DND-41 (cell line): Measurements from ENCODE around the gene SNX12.
A peak's percentile ranks its signal among the peaks of the same experiment; 100 is the strongest.

Source experiments
- ATAC-seq: fragments of 200-7000 bp; cut with Tn5 transposase; 3 replicates; pipeline ENCODE4 v1.9.1; 2021; ENCODE audit warnings: low read depth; ENCODE audit not compliant: insufficient read depth
- DNase-seq: peaks from one replicate; pipeline ENCODE4 v3.0.0-alpha.2; 2020
- H2AFZ ChIP-seq: 2 replicates; pipeline ENCODE4 v1.6.0; 2012; ENCODE audit warnings: low read depth, low read length
- H3K27ac ChIP-seq: 2 replicates; pipeline ENCODE4 v1.5.1; 2012; ENCODE audit warnings: low read length, inconsistent platforms
- H3K27me3 ChIP-seq: fragments of 200-600 bp; sonication (generic); 2 replicates; pipeline ENCODE4 v1.6.0; 2012; ENCODE audit warnings: low read length, mild to moderate bottlenecking, inconsistent platforms; ENCODE audit not compliant: insufficient read depth, poor library complexity
- H3K36me3 ChIP-seq: 2 replicates; pipeline ENCODE4 v1.5.1; 2012; ENCODE audit warnings: low read length, inconsistent platforms; ENCODE audit not compliant: insufficient read depth
- H3K4me1 ChIP-seq: 2 replicates; pipeline ENCODE4 v1.5.1; 2012; ENCODE audit warnings: mild to moderate bottlenecking, low read length; ENCODE audit not compliant: insufficient read depth
- H3K4me2 ChIP-seq: 2 replicates; pipeline ENCODE4 v1.6.0; 2012; ENCODE audit warnings: mild to moderate bottlenecking, moderate library complexity, low read length, inconsistent platforms; ENCODE audit not compliant: insufficient read depth
- H3K4me3 ChIP-seq, 2 experiments: fragments of 200-600 bp in 1 of 2; shearing (Covaris generic) in 1 of 2; 2 replicates each; pipeline ENCODE4 v1.5.1; 2012 to 2016; ENCODE audit warnings: inconsistent platforms in 2 of 2, low read length in 2 of 2, mild to moderate bottlenecking in 2 of 2, low read depth in 1 of 2, moderate library complexity in 1 of 2
- H3K79me2 ChIP-seq: 2 replicates; pipeline ENCODE4 v1.6.0; 2012; ENCODE audit warnings: low read length, inconsistent platforms; ENCODE audit not compliant: insufficient read depth
- H3K9ac ChIP-seq: 2 replicates; pipeline ENCODE4 v1.6.0; 2012; ENCODE audit warnings: low read depth, mild to moderate bottlenecking, inconsistent platforms, low read length, moderate library complexity
- H3K9me3 ChIP-seq: 2 replicates; pipeline ENCODE4 v1.5.1; 2012; ENCODE audit warnings: low read length, moderate library complexity, mild to moderate bottlenecking, inconsistent platforms; ENCODE audit not compliant: insufficient read depth, severe bottlenecking
- H4K20me1 ChIP-seq: 2 replicates; pipeline ENCODE4 v1.6.0; 2012; ENCODE audit warnings: low read length; ENCODE audit not compliant: insufficient read depth
- CTCF ChIP-seq: IDR thresholded peaks from 2 replicates; pipeline ENCODE4 v1.5.1; 2012; ENCODE audit warnings: borderline replicate concordance, low read length, moderate library complexity, mild to moderate bottlenecking; ENCODE audit not compliant: poor library complexity, severe bottlenecking; ENCODE audit errors: extremely low read depth
- EZH2 ChIP-seq: IDR thresholded peaks from 3 replicates; pipeline ENCODE4 v1.6.1; 2012; ENCODE audit warnings: borderline replicate concordance, low read depth, mild to moderate bottlenecking, moderate library complexity, low read length, inconsistent platforms; ENCODE audit not compliant: severe bottlenecking

SNX12 gene

GRCh38 chrX:71111141-71111843 lies 43.2 kb upstream of the SNX12 start, which contains the start of gene IL2RG:
TSS of gene IL2RG (minus strand) at chrX:71111577. CDS start at chrX:71111539, 38 bp downstream.
- peak within 1 kb of the TSS; percentile 83 for H3K4me2 ChIP-seq
- peak within 1 kb of the TSS; percentile 30 to 93 for H3K4me3 ChIP-seq
- no peak for TF ChIP-seq CTCF
- TF ChIP-seq EZH2, result no peak
- H3K27me3 ChIP-seq, result no peaks in the 10 kb centered on the region
- DNase-seq (peak; percentile 86), ATAC-seq (peak; percentile 71)
- peaks cover 35% of the 10 kb centered on the region for H3K36me3 ChIP-seq
- H4K20me1 ChIP-seq, result no peaks in the 10 kb centered on the region
- H2AFZ ChIP-seq, result peak within 1 kb of the TSS; percentile 8
- peaks cover 65% of the 10 kb centered on the region for H3K4me1 ChIP-seq
- H3K79me2 ChIP-seq, result peaks cover 56% of the 10 kb centered on the region
- H3K9ac ChIP-seq, result peak within 1 kb of the TSS; percentile 91
- H3K9me3 ChIP-seq, result no peaks in the 10 kb centered on the region
- H3K27ac ChIP-seq, result peak within 1 kb of the TSS; percentile 100

- H3K27me3 ChIP-seq, result no peaks in the 10 kb centered on the region
- DNase-seq (peak; percentile 49), ATAC-seq (peak; percentile 6; the same call in 1 of the 3 replicates)
- TF ChIP-seq CTCF (peak; percentile 44), EZH2 (no peak)
- no peak overlapping the region for H2AFZ ChIP-seq
- H3K9ac ChIP-seq, result peak overlapping the region; percentile 91
- peak overlapping the region; percentile 83 for H3K4me2 ChIP-seq
- peak overlapping the region; percentile 100 for H3K27ac ChIP-seq
- H3K4me1 ChIP-seq, result peaks cover 87% of the 10 kb centered on the region
- H4K20me1 ChIP-seq, result no peaks in the 10 kb centered on the region
- H3K4me3 ChIP-seq, result peak overlapping the region; percentile 30 to 93
- peaks cover 78% of the 10 kb centered on the region for H3K79me2 ChIP-seq
- peaks cover 35% of the 10 kb centered on the region for H3K36me3 ChIP-seq
- no peaks in the 10 kb centered on the region for H3K9me3 ChIP-seq
Observed at GRCh38 chrX:71109051-71109450, 40.9 kb upstream of the SNX12 start.

- peak; percentile 59 for ATAC-seq
- H3K79me2 ChIP-seq, result peaks cover 76% of the 10 kb centered on the region
- peaks cover 35% of the 10 kb centered on the region for H3K36me3 ChIP-seq
Observed at GRCh38 chrX:71107762-71108360, 39.7 kb upstream of the SNX12 start.

More at GRCh38 chrX:71107762-71108360, 39.7 kb upstream of the SNX12 start:
- Histone ChIP-seq H3K9me3 (no peaks in the 10 kb centered on the region), H3K4me2 (peak overlapping the region; percentile 83), H3K9ac (peak overlapping the region; percentile 91), H2AFZ (no peak overlapping the region), H3K27me3 (no peaks in the 10 kb centered on the region), H3K4me1 (peaks cover 89% of the 10 kb centered on the region), H3K27ac (peak overlapping the region; percentile 100), H3K4me3 (peak overlapping the region; percentile 30 to 93; a peak in 3 of 4 replicates), H4K20me1 (no peaks in the 10 kb centered on the region)
- no peak for TF ChIP-seq CTCF
- TF ChIP-seq EZH2, result no peak
- peak; percentile 90 for DNase-seq
